Measurements from ENCODE around the gene SIGLEC12. TPM values are rescaled to one million over a fixed set of nuclear protein-coding genes. Genes with fewer than 3 reads are reported as not detected.

SIGLEC12 gene
- total and polyA plus RNA-seq, 9 of the 15 experiments (the other 6 are each of a cell fraction or from before 2014, with no cell fraction given), result 0.08 to 1.3 (median 0.54) TPM

- TF ChIP-seq, protein P1, sequence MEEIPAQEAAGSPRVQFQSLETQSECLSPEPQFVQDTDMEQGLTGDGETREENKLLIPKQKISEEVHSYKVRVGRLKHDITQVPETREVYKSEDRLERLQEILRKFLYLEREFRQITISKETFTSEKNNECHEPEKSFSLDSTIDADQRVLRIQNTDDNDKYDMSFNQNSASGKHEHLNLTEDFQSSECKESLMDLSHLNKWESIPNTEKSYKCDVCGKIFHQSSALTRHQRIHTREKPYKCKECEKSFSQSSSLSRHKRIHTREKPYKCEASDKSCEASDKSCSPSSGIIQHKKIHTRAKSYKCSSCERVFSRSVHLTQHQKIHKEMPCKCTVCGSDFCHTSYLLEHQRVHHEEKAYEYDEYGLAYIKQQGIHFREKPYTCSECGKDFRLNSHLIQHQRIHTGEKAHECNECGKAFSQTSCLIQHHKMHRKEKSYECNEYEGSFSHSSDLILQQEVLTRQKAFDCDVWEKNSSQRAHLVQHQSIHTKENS (CRISPR knock-in tag; IDR thresholded peaks at IDR 0.05), result 0 out of 2 replicates have a peak, but pooled peaks have one; percentile 51
- TF ChIP-seq ZC3H11A (IDR thresholded peaks at IDR 0.05; ENCODE audit: low read depth, low read length) (no peak), ERF (CRISPR knock-in tag; IDR thresholded peaks at IDR 0.05) (no peak), ZFP1 (CRISPR knock-in tag; IDR thresholded peaks at IDR 0.05) (no peak), POLR2B (IDR thresholded peaks at IDR 0.05; ENCODE audit: low read depth, partially characterized antibody) (peak; percentile 35), ZNF174 (CRISPR knock-in tag; IDR thresholded peaks at IDR 0.05) (0 out of 2 replicates have a peak, but pooled peaks have one; percentile 36), MEF2D (tag; conservative IDR thresholded peaks at IDR 0.05; ENCODE audit: low read depth) (no peak), HDAC2 (IDR thresholded peaks at IDR 0.05) (0 out of 2 replicates have a peak, but pooled peaks have one; percentile 47), ZNF584 (CRISPR knock-in tag; IDR thresholded peaks at IDR 0.05; ENCODE audit: low read depth) (no peak), BACH1 (tag; IDR thresholded peaks at IDR 0.05) (0 out of 2 replicates have a peak, but pooled peaks have one; percentile 17), MECOM (CRISPR knock-in tag; IDR thresholded peaks at IDR 0.05) (no peak), CXXC5 (CRISPR knock-in tag; IDR thresholded peaks at IDR 0.05) (peak; percentile 5; the same call in 1 of the 2 replicates), ZNF512 (tag; IDR thresholded peaks at IDR 0.05) (no peak), HDAC1 (IDR thresholded peaks at IDR 0.05) (peak in 1 of 2 experiments; percentile 17; a peak in 1 of 4 replicates), ZNF280A (IDR thresholded peaks at IDR 0.05; ENCODE audit: low read depth, partially characterized antibody) (no peak)
- TF ChIP-seq, protein P2, sequence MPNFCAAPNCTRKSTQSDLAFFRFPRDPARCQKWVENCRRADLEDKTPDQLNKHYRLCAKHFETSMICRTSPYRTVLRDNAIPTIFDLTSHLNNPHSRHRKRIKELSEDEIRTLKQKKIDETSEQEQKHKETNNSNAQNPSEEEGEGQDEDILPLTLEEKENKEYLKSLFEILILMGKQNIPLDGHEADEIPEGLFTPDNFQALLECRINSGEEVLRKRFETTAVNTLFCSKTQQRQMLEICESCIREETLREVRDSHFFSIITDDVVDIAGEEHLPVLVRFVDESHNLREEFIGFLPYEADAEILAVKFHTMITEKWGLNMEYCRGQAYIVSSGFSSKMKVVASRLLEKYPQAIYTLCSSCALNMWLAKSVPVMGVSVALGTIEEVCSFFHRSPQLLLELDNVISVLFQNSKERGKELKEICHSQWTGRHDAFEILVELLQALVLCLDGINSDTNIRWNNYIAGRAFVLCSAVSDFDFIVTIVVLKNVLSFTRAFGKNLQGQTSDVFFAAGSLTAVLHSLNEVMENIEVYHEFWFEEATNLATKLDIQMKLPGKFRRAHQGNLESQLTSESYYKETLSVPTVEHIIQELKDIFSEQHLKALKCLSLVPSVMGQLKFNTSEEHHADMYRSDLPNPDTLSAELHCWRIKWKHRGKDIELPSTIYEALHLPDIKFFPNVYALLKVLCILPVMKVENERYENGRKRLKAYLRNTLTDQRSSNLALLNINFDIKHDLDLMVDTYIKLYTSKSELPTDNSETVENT (CRISPR knock-in tag; IDR thresholded peaks at IDR 0.05), result peak; percentile 91
These were observed 40.1 kb upstream of the SIGLEC12 start (continued) for GRCh38 chr19:51541458-51542357.

All from K562 (cell line).